CD4-positive, alpha-beta T cell treated with Interleukin-17A for 4 hours (primary cell): ENCODE results near the gene MUC7.
"Not testable (repeated sequence)": the region's sequence is repeated elsewhere in the genome, so short reads cannot be mapped to it uniquely, and the experiment has no call there.

Experiments used
- DNase-seq: peaks from one replicate; pipeline ENCODE4 v3.0.0-alpha.2; 2020; ENCODE audit warnings: mixed read lengths

MUC7 gene

GRCh38 chr4:70471897-70472296, at the start of gene MUC7:
Gene MUC7, plus strand, starts transcription at chr4:70472197. Its CDS starts 1,825 bp downstream, at chr4:70474022.
- no peak for DNase-seq

- DNase-seq = no peak
Observed at GRCh38 chr4:70425306-70425705, 46.7 kb upstream of the MUC7 start.

- DNase-seq = no peak
Observed at GRCh38 chr4:70426789-70427188, 45.2 kb upstream of the MUC7 start.

DNA sequence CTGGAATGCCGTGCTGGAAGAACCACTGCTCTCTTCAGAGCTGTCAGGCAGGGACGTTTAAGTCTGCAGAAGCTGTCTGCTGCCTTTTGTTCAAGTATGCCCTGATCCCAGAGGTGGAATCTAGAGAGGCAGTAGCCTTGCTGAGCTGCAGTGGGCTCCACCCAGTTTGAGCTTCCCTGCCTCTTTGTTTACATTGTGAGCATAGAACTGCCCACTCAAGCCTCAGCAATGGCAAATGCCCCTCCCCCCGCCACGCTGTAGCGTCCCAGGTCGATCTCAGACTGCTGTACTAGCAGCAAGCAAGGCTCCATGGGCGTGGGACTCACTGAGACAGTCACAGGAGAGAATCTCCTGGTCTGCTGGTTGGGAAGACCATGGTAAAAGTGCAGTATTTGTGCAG, 34.8 kb upstream of the MUC7 start:
- no peak for DNase-seq

DNA sequence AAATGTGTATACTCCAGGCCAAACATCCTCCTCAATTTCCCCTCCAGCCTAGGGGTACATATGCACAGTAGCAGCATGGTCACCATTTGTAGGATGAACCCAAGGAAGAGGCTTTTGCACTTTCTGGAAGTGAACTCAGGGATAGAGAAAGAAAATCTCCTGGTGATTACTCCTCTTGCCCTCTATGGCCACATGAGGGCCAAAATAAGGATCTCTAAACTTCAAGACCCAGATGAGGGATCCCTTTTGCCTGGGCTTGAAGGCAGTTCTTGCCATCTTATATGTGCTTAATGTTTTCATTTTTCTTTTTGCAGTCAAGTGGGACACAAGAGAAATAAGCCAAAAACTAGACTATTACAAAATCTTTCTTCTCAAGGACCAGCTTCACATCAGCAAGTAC, 29.5 kb upstream of the MUC7 start:
- DNase-seq = no peak

- no peak for DNase-seq
Observed at GRCh38 chr4:70443329-70443728, 28.7 kb upstream of the MUC7 start.

DNA sequence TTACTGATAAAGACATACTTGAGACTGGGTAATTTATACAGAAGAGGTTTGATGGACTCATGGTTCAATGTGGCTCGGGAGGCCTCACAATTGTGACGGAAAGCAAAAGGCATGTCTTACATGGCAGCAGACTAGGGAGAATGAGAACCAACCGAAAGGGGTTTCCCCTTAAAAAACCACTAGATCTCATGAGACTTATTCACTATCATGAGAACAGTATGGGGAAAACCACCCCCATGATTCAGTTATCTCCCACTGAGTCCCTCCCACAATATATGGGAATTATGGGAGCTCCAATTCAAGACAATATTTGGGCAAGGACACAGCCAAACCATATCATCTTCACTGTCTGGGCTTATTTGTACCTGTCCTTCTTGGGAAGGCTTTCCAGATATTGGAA, 22.8 kb upstream of the MUC7 start:
- DNase-seq = no peak

DNA sequence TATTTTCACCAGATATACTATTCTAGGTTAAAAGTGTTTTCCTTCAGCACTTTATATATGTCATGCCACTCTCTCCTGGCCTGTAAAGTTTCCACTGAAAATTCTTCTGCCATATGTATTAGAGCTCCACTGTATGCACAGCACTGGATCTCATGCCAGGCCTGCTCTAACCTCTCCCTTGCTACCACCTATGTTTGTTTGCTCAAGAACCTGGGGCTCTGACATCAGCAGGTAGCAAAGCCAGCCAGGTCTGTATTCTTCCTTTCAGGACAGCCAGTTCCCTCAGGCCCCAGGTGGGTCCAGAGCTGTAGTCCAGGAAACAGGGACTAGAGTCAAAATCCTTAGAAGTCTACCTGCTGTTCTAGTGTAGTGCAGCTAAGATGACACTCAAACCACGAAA, 19.1 kb upstream of the MUC7 start:
- no peak for DNase-seq

DNA sequence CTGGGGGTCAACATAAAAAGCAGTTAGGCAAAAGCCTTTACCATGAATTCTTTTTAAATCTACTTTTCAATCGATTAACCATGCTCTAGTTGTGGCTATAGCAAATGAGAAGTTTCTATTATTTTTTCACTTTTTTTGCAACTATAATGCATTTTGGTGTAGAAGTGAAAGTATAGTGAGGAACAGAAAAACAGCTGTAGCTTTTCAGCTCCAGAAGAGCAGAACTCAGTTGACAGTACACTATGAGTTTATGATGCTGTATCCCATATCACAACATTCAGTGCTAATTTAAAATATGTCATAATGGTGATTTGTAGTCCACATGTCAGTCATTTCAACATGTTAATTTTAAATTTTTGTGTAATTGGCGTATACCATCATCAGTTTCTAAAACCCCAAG, 8.7 kb upstream of the MUC7 start:
- DNase-seq = no peak

DNA sequence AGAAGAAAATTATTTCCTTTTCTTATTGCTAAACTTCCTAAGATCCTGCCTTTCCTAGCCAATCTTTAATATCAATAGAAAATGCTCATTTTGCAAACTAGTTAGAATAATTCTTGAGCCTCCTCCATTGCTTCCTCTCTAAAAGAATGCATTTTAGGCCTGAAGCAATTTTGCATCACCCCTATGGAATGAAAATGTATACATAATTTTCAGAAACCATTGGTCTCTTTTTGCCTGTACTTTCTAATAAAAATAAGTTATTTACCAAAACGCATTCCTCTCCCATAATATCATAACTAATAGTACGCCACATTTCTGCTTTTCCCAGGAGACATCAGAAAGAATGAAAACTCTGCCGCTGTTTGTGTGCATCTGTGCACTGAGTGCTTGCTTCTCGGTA, 1.7 kb downstream of the MUC7 start:
- no peak for DNase-seq

GRCh38 chr4:70488748-70489147, 16.8 kb downstream of the MUC7 start:
- no peak for DNase-seq

DNA sequence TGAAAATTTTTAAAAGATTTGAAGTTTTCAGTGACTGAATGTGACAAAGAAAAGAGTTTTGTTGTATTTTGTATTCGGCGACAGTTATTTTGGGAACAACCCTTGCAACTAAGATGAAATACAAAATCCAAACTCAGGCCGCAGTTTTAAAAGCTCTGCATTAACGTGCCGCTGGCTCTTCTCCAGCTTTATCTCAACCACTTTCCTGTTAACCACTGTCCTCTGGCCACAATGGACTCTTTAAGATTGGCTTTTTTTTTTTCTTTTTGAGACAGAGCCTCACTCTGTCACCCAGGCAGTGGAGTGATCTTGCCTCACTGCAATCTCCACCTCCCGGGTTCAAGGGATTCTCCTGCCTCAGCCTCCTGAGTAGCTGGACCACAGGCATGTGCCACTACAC, 24.2 kb downstream of the MUC7 start:
- DNase-seq = no peak

GRCh38 chr4:70501838-70502237, 29.8 kb downstream of the MUC7 start:
- DNase-seq = not testable (repeated sequence)

DNA sequence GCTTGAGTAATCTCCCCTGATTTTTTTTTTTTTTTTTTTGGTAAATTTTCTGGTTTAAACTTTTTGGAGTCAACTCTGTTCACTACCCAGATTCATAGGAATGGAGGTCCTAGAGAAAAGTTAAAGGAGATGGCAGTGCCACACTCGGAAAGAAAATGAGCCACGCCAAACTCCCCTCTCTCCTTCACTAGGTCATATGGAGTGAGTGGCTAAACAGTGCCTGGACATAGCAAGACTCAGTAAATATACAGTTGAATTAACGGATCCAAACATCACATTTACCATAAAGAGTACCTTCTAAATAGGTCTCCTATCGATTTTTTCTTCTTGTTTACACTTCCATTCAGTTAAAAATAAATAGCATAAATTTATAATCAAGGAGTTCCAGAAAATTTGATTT, 32.7 kb downstream of the MUC7 start:
- DNase-seq = no peak

DNA sequence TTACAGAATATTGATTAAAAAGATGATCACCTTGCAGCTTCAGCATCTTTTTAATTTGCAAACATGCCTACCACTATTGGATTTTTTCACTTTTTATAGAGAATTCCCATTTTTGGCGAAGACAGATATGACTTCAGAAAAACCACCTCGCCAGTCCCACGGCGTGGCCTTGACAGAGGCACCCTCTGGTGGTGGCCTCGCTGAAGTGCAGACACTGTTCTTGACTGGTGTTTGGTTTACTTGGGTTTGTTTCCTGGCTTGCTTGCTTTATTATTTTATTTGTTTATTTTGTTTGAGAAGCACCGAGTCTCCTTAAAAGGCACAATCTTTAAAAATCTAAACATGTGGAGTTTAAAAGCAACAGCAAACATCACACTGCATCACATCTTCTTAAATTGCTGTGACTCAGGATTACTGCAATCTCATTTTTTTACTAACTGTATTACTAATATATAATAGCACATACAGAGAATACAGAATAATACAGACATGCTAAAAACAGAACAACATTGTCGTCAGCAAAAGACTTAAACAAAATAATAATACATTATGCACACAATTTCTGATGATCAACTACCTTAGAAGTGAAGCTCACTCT, 33.3 kb downstream of the MUC7 start:
- DNase-seq = peak; percentile 52

GRCh38 chr4:70508801-70509200, 36.8 kb downstream of the MUC7 start:
- DNase-seq = no peak

DNA sequence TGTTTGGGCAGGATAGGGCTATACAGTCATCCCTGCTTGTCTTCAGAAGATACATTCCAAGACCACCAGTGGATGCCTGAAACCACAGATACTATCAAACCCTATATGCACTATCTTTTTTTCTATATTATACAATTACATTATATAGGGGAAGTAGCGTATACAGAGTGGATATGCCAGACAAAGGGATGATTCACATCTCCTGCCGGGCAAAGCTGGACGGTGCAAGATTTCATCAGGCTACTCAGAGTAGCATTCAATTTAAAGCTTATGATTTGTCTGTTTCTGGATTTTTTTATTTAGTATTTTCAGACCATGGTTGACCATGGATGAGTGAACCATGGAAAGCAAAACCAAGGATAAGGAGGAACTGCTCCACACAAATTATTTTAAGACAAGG, 39.4 kb downstream of the MUC7 start:
- no peak for DNase-seq

GRCh38 chr4:70515367-70516250, 43.6 kb downstream of the MUC7 start:
- no peak for DNase-seq

DNA sequence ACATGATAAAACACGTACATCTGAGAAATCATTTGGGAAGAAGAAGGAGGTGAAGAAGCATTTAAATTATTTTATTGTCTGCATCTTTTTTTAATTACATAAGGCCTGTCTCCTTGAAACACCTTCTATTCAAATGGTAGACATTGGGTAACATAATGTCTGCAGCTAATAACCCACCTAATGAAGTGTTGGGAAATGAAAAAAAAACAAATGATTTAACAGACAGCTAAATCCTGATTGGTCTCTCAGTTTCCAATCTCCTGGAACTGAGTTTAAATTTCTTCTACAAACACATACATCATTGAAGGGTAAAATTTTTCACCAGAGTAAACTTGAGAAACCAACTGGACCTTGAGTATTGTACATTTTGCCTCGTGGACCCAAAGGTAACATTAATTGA, 46.3 kb downstream of the MUC7 start, which contains the start of gene AMTN:
TSS of gene AMTN (plus strand) at position 301 of the 400 bp plus-strand sequence. CDS start 209 bp downstream, outside the sequence.
- DNase-seq = no peak

DNA sequence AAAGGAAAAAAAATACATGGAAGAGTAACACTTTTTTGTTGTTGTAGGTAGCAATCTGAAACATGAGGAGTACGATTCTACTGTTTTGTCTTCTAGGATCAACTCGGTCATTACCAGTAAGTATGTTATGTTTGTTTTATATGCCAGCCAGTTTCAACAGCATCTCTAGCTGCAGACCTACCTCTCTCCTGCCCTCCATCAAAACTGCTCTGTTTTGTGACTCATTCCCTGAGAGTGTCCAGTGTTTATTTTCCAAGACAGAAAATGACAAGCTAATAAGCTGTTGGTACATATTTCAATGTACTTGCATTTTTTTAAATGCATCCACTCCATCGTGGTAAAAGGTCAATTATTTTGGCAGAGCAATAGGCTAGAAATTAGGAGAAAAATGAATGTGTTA, 46.7 kb downstream of the MUC7 start:
- no peak for DNase-seq

- DNase-seq = no peak
Observed at GRCh38 chr4:70522626-70523025, 50.6 kb downstream of the MUC7 start.

GRCh38 chr4:70530997-70531396, 59.0 kb downstream of the MUC7 start:
- no peak for DNase-seq

- DNase-seq = no peak
Observed at GRCh38 chr4:70531981-70532380, 60.0 kb downstream of the MUC7 start.
